OCI-LY7 (cell line): Measurements from ENCODE around the gene FGD3.

Experiments
- CTCF ChIP-seq: fragments of 200-600 bp; sonication (generic); conservative IDR thresholded peaks from 2 replicates; pipeline ENCODE4 v1.5.1; 2014; ENCODE audit warnings: mild to moderate bottlenecking, antibody characterized with exemption, low read length, moderate library complexity, mixed read lengths
- EZH2phosphoT487 ChIP-seq: fragments of 200-600 bp; sonication (generic); IDR thresholded peaks from 2 replicates; pipeline ENCODE4 v1.6.1; 2018; ENCODE audit warnings: low read depth, borderline replicate concordance, mild to moderate bottlenecking, mixed run types, antibody characterized with exemption, low read length, moderate library complexity, mixed read lengths

GRCh38 chr9:92979283-92980056 lies 32.1 kb downstream of the FGD3 start:
- TF ChIP-seq CTCF: no peak
- no peak for TF ChIP-seq EZH2phosphoT487
